ENCODE results near the gene SLC25A26.
"Not testable (repeated sequence)": the region's sequence is repeated elsewhere in the genome, so short reads cannot be mapped to it uniquely, and the experiment has no call there.

The SLC25A26 gene

GRCh38 chr3:66270701-66271100 lies 49.9 kb downstream of the SLC25A26 start:
- no peak for DNase-seq

- no peak for DNase-seq
Observed at GRCh38 chr3:66271231-66271630, 50.4 kb downstream of the SLC25A26 start.

- DNase-seq, result no peak
Observed at GRCh38 chr3:66272016-66272415, 51.2 kb downstream of the SLC25A26 start.

GRCh38 chr3:66274837-66275236 lies 54.0 kb downstream of the SLC25A26 start:
- not testable (repeated sequence) for DNase-seq

GRCh38 chr3:66276705-66277274 lies 56.0 kb downstream of the SLC25A26 start:
- DNase-seq, result peak; percentile 70

GRCh38 chr3:66279168-66279567 lies 58.4 kb downstream of the SLC25A26 start:
- DNase-seq, result no peak

- no peak for DNase-seq
Observed at GRCh38 chr3:66280304-66280703, 59.5 kb downstream of the SLC25A26 start.

GRCh38 chr3:66291922-66292321 lies 71.1 kb downstream of the SLC25A26 start:
- DNase-seq, result not testable (repeated sequence)

- peak; percentile 23 for DNase-seq
Observed at GRCh38 chr3:66297260-66297873, 76.6 kb downstream of the SLC25A26 start.

GRCh38 chr3:66297900-66298299 lies 77.1 kb downstream of the SLC25A26 start:
- peak; percentile 51 for DNase-seq

GRCh38 chr3:66298591-66298990 lies 77.8 kb downstream of the SLC25A26 start:
- no peak for DNase-seq

- DNase-seq, result not testable (repeated sequence)
Observed at GRCh38 chr3:66299085-66299484, 78.3 kb downstream of the SLC25A26 start.

GRCh38 chr3:66299891-66300290 lies 79.1 kb downstream of the SLC25A26 start:
- DNase-seq, result no peak

- no peak for DNase-seq
Observed at GRCh38 chr3:66302288-66302687, 81.5 kb downstream of the SLC25A26 start.

GRCh38 chr3:66303491-66303901 lies 82.7 kb downstream of the SLC25A26 start:
- no peak for DNase-seq

- no peak for DNase-seq
Observed at GRCh38 chr3:66304293-66304692, 83.5 kb downstream of the SLC25A26 start.

- DNase-seq, result not testable (repeated sequence)
Observed at GRCh38 chr3:66306086-66306485, 85.3 kb downstream of the SLC25A26 start.

- DNase-seq, result not testable (repeated sequence)
Observed at GRCh38 chr3:66306991-66307390, 86.2 kb downstream of the SLC25A26 start.

- DNase-seq, result no peak
Observed at GRCh38 chr3:66312039-66312438, 91.2 kb downstream of the SLC25A26 start.

- no peak for DNase-seq
Observed at GRCh38 chr3:66314455-66314854, 93.7 kb downstream of the SLC25A26 start.

- DNase-seq, result no peak
Observed at GRCh38 chr3:66317750-66318376, 97.1 kb downstream of the SLC25A26 start.

- no peak for DNase-seq
Observed at GRCh38 chr3:66320390-66320789, 99.6 kb downstream of the SLC25A26 start.

- peak; percentile 48 for DNase-seq
Observed at GRCh38 chr3:66322436-66322835, 101.6 kb downstream of the SLC25A26 start.

- DNase-seq, result no peak
Observed at GRCh38 chr3:66326340-66326739, 105.5 kb downstream of the SLC25A26 start.
